Measurements from ENCODE around the gene ELFN2. TPM values are rescaled to one million over a fixed set of nuclear protein-coding genes. Genes with fewer than 3 reads are reported as not detected.
"Not testable (repeated sequence)": the region's sequence is repeated elsewhere in the genome, so short reads cannot be mapped to it uniquely, and the experiment has no call there.

ELFN2 gene
- polyA plus RNA-seq, 1 donor from 2014 or later = not detected

DNA sequence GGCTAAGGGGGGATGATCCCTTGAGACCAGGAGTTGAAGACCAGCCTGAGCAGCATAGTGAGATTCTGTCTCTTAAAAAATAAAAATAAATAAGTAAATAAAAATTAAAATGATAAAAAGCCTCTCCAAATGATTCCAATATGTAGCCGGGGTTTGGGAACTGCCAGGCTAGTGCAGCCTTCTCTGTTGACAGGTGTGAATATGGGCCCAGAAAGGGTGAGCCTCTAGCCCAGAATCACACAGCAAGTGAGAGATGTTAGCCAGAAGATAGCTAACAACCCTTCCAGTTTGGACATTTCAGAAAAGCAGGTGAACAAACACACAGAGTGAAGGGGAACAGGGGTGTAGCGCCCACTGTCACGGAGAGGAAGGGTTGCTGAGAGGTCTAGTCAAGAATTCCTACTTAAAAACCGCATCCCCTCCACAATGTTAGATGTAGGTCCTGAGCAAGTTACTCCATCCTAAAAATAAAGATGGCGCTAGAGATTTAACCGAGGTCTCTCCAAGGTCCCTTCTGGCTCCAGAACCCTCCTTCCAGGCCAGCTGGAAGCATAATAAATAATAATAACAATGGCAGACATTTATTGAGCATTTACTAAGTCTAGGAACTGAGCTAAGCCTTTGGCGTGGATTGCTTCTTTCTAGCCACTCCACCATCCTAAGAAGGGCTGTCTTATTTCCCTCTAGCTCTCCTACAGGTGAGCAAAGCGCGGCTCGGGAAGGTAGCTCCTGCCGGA, 93.4 kb downstream of the ELFN2 start:
- peak overlapping the region in 2 of 4 donors; percentile 72 to 77 for H3K4me3 Mint-ChIP-seq

GRCh38 chr22:37331856-37332536, 95.3 kb downstream of the ELFN2 start:
- Mint-ChIP-seq H3K4me1 (peaks cover 4 to 7% (median 7%) of the 10 kb centered on the region in 3 donors), H3K27me3 (peaks cover 56% of the 10 kb centered on the region), H3K4me3 (no peak overlapping the region), H3K36me3 (no peaks in the 10 kb centered on the region), H3K9me3 (no peaks in the 10 kb centered on the region), H3K27ac (peak overlapping the region in 1 of 3 donors; percentile 4)

More for the DNA sequence above, 93.4 kb downstream of the ELFN2 start:
- peaks cover 4 to 10% (median 9%) of the 10 kb centered on the region in 3 donors for H3K4me1 Mint-ChIP-seq
- H3K27ac Mint-ChIP-seq = no peak overlapping the region
- peaks cover 52% of the 10 kb centered on the region for H3K27me3 Mint-ChIP-seq
- no peaks in the 10 kb centered on the region for H3K9me3 Mint-ChIP-seq
- H3K36me3 Mint-ChIP-seq = no peaks in the 10 kb centered on the region

DNA sequence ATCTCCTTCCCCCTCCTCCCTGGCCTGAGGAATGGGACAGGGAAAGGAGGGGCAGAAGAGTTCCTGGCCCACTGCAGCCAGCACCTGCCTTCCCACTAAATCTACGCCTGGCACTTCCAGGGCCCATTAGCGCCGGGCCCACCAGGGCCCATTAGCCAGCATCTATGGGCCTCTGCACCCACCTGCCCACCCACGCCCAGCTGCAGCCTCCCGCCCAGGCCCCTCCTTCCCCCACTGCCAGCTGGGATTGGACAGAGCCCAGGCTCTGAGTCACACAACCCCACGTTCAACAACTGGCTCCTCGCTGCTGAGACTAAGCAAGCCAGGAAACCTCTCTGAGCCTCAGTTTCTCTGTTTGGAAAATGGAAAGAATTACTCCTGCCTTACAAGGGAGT, 96.2 kb downstream of the ELFN2 start:
- peaks cover 4 to 7% (median 7%) of the 10 kb centered on the region in 3 donors for H3K4me1 Mint-ChIP-seq
- no peak overlapping the region for H3K4me3 Mint-ChIP-seq
- no peak overlapping the region for H3K27ac Mint-ChIP-seq
- H3K9me3 Mint-ChIP-seq = no peaks in the 10 kb centered on the region
- H3K27me3 Mint-ChIP-seq = peaks cover 54% of the 10 kb centered on the region
- no peaks in the 10 kb centered on the region for H3K36me3 Mint-ChIP-seq

- H3K27ac Mint-ChIP-seq = peak overlapping the region in 1 of 3 donors; percentile 46
- H3K9me3 Mint-ChIP-seq = no peaks in the 10 kb centered on the region
- H3K36me3 Mint-ChIP-seq = no peaks in the 10 kb centered on the region
- H3K4me1 Mint-ChIP-seq = peaks cover 2 to 6% (median 3%) of the 10 kb centered on the region in 3 donors
- H3K4me3 Mint-ChIP-seq = no peak overlapping the region
- peaks cover 53% of the 10 kb centered on the region for H3K27me3 Mint-ChIP-seq
Observed at GRCh38 chr22:37330200-37331033, 96.9 kb downstream of the ELFN2 start.

GRCh38 chr22:37329238-37330140, 97.8 kb downstream of the ELFN2 start:
- peaks cover 46% of the 10 kb centered on the region for H3K27me3 Mint-ChIP-seq
- H3K4me3 Mint-ChIP-seq = no peak overlapping the region
- no peaks in the 10 kb centered on the region for H3K9me3 Mint-ChIP-seq
- H3K36me3 Mint-ChIP-seq = no peaks in the 10 kb centered on the region
- H3K4me1 Mint-ChIP-seq = peaks cover 0 to 4% (median 0%) of the 10 kb centered on the region in 3 donors
- H3K27ac Mint-ChIP-seq = no peak overlapping the region

DNA sequence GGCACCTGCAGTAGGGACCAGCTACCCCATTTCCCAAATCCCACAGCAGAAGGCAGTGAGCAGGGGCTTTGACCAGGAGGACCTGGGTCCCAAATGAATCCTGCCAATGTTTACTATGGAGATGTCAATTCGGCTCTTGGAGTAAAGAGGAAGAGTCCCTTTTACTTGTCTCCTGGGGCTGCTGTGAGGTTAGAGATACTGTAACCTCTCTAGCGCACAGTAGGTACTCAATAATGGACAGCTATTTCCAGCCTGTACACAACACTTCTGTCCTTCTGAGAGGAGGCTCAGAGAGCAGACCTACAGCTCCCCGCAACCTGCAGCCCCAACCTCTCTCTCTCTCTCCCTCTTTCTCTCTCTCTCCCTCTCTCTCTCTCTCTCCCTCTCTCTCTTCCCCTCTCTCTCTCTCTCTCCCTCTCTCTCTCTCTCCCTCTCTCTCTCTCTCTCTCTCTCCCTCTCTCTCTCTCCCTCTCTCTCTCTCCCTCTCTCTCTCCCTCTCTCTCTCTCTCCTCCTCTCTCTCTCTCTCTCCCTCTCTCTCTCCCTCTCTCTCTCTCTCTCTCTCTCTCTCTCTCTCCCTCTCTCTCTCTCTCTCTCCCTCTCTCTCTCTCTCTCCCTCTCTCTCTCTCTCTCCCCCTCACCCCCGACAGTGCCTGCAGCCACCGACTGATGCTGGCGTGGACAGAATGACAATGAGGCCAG, 98.6 kb downstream of the ELFN2 start:
- H3K27me3 Mint-ChIP-seq = peaks cover 46% of the 10 kb centered on the region
- not testable (repeated sequence) for H3K27ac Mint-ChIP-seq, H3K9me3 Mint-ChIP-seq, H3K4me3 Mint-ChIP-seq, H3K4me1 Mint-ChIP-seq, H3K36me3 Mint-ChIP-seq

DNA sequence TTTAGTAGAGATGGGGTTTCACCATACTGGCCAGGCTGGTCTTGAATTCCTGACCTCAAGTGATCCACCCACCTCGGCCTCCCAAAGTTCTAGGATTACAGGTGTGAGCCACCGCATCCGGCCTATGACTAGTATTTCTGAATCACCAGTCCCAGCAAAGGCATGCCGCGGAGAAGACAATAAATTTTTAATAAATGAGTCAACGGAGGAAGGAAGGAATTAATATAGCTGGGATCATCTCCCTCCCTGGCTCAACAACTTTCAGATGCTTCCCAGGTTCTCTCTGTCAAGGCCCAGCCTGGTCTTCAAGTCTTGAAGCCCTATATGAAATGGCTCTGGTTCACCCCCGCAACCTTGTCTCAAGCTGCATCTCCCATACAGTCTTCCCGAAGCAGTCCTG, 99.3 kb downstream of the ELFN2 start:
- Mint-ChIP-seq H3K27ac (peak overlapping the region in 1 of 3 donors; percentile 14), H3K9me3 (no peaks in the 10 kb centered on the region), H3K27me3 (peaks cover 50% of the 10 kb centered on the region), H3K36me3 (no peaks in the 10 kb centered on the region), H3K4me3 (no peak overlapping the region), H3K4me1 (peaks cover 0 to 3% (median 0%) of the 10 kb centered on the region in 3 donors)

DNA sequence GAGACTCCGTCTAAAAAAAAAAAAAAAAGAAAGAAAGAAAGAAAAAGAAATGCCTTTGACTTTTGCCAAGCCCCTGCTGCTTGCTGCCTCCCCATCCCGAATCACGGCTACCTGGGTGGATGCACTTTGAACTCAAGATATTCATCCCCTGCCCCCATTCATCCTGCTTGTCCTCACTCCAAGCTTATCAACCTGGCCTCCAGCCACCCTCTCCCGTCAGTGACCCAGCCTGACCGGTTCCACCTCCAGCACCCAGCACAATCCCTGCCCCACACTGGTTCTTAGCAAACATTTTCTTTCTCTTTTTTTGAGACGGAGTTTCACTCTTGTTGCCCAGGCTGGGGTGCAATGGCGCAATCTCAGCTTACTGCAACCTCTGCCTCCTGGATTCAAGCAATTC, 100.6 kb downstream of the ELFN2 start:
- Mint-ChIP-seq H3K9me3 (no peaks in the 10 kb centered on the region), H3K4me3 (no peak overlapping the region), H3K27ac (peak overlapping the region in 1 of 3 donors; percentile 71), H3K27me3 (peaks cover 47% of the 10 kb centered on the region), H3K36me3 (no peaks in the 10 kb centered on the region), H3K4me1 (no peaks in the 10 kb centered on the region)

- H3K27ac Mint-ChIP-seq = no peak overlapping the region
- no peak overlapping the region for H3K4me3 Mint-ChIP-seq
- H3K27me3 Mint-ChIP-seq = peaks cover 39% of the 10 kb centered on the region
- no peaks in the 10 kb centered on the region for H3K4me1 Mint-ChIP-seq
- H3K9me3 Mint-ChIP-seq = no peaks in the 10 kb centered on the region
- no peaks in the 10 kb centered on the region for H3K36me3 Mint-ChIP-seq
Observed at GRCh38 chr22:37325039-37325395, 102.3 kb downstream of the ELFN2 start.

- Mint-ChIP-seq H3K27ac (no peak overlapping the region), H3K4me1 (no peaks in the 10 kb centered on the region), H3K9me3 (no peaks in the 10 kb centered on the region), H3K36me3 (no peaks in the 10 kb centered on the region), H3K4me3 (no peak overlapping the region), H3K27me3 (peaks cover 37% of the 10 kb centered on the region)
Observed at GRCh38 chr22:37324340-37325038, 102.8 kb downstream of the ELFN2 start.

DNA sequence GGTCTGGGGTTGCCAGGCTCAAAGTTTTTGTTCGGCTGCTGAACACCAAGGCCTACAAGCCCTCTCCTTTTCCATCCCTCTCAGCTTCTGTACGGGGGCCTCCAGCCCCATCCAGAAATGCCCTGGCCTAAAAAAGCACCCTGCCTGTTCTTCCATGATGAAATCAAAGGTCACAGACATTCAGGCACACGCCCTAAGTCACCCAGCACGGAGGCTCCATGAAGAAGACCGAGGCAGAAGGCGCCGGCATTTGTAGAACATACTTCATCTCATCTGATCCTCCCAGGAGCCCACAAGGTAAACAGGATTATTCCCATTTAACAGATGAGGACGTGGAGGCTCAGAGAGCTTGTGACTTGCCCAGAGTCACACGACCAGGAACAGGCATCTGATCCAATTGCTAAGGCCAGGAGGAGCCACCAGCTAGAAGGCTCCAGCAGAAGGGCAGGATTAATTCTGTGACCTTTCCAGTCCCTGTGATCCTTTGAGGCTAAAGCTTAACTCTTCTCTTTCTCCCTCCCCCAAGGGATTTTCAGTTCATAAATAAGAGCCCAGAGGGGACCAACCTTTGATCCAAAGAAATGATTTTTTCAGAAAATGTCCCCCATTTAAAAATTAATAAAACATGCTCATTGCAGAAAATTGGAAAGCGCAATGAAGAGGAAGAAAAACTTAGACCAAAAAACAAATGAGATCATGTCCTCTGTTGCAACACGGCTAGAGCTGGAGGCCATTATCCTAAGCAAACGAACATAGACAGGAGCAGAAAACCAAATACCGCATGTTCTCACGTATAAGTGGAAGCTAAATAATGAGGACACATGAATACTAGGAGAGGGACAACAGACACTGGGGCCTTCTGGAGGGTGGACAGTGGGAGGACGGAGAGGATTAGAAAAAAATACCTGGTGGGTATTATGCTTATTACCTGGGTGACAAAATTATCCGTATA, 106.3 kb downstream of the ELFN2 start:
- no peaks in the 10 kb centered on the region for H3K36me3 Mint-ChIP-seq
- peaks cover 0 to 5% (median 1%) of the 10 kb centered on the region in 3 donors for H3K4me1 Mint-ChIP-seq
- H3K4me3 Mint-ChIP-seq = no peak overlapping the region
- peak overlapping the region in 1 of 3 donors; percentile 9 for H3K27ac Mint-ChIP-seq
- no peaks in the 10 kb centered on the region for H3K9me3 Mint-ChIP-seq
- H3K27me3 Mint-ChIP-seq = peaks cover 17% of the 10 kb centered on the region

GRCh38 chr22:37319469-37319868, 107.8 kb downstream of the ELFN2 start:
- Mint-ChIP-seq H3K9me3 (no peaks in the 10 kb centered on the region), H3K27ac (no peak overlapping the region), H3K36me3 (no peaks in the 10 kb centered on the region), H3K27me3 (peaks cover 17% of the 10 kb centered on the region), H3K4me3 (no peak overlapping the region), H3K4me1 (peaks cover 6 to 8% (median 6%) of the 10 kb centered on the region in 3 donors)

All from IgD-negative memory B cell (primary cell).